ENCODE results near the gene EPHB2.

EPHB2 gene

DNA sequence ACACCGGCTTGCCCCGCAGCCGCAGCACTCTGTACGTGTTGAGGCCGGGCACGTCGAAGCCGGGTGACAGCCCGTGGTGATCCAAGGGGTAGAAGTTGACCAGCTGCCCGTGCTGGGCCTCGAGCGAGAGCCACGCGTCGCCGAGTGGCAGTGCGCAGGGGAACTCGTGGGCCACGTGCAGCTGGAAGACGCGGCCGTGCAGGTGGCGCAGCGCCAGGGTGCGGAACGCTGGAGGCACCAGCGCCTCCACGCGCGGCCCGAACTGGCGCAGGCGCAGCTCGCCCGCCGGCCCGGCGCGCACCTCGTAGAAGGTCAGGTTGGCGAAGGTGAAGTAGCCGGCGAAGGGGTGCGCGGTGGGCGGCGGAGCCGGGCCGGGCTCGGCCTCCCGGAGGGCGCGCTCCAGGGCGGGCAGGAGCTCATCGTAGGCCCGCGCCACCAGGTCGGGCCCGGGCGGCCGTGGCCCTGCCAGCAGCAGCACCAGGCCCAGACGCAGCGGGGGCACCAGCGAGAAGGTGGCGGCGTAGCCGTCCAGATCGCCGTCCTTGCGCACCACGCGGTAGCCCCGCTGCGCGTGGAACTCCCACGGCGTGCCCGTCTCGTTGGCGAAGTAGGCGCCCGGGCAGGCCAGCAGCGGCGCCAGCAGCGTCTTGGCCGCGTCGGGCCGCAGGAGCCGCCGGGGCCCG, 242.6 kb downstream of the EPHB2 start:
- DNase-seq (ENCODE audit: low spot score) = no peak

GRCh38 chr1:22953740-22954141, 243.1 kb downstream of the EPHB2 start:
- no peak for DNase-seq (ENCODE audit: low spot score)

- no peak for DNase-seq (ENCODE audit: low spot score)
These were observed 244.5 kb downstream of the EPHB2 start for GRCh38 chr1:22955146-22955545.

DNA sequence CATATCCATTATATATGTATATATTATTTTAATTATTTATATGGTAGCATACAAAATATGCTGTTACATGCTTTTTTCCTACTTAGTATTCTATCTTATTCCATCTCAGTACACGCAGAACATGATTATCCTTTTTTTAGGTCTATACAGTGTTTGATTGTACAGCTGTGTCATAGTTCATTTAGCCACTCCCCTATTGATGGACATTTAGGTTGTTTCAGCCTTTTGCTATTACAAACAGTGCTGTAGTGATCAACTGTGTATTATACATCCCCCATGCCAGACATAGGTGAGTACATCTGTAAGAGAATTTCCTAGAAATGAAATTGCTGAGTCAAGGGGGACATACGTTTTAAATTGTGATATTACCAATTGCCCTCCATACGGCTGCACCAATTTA, 246.4 kb downstream of the EPHB2 start:
- no peak for DNase-seq (ENCODE audit: low spot score)

GRCh38 chr1:22958556-22958955, 247.9 kb downstream of the EPHB2 start:
- no peak for DNase-seq (ENCODE audit: low spot score)

DNA sequence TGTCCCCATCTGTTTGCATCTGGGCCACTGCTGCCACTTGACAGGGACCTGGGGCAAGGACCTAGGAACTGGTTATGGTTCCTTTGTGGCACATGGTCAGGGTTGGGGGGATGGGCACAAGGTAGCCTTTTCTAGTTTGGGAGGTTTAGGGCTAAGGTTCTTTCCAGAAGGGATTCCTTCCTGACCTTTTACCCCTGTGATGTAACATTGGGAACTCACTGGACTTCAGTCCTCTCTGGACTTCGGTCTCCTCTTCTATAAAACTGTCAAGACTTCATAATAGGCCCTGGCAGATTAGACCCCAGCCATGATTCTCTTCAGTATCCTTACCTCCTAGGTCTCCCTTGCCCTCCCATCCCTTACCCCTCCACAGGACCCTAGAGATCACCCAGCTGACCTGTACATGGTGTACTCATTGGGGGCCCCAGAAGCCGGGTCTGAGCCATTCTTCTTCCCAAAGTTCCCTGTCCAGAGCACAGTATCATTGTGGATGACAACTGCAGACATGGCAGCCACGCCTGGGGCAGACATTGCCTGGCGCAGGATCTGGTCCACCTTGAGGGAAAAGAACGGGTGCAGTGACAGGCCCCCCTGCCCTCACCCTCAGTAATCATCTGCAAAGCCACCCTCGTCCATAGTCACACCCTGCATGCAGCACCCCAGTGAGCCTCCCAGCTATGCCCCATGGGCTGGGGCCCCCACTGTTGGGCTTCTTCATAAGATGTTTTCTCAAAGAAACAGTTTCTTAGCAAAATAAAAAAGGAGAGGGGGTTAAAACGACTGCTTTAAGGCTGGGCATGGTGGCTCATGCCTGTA, 249.1 kb downstream of the EPHB2 start:
- DNase-seq (ENCODE audit: low spot score) = no peak

GRCh38 chr1:22962558-22962957, 251.9 kb downstream of the EPHB2 start:
- no peak for DNase-seq (ENCODE audit: low spot score)

- DNase-seq (ENCODE audit: low spot score) = no peak
These were observed 252.5 kb downstream of the EPHB2 start for GRCh38 chr1:22963044-22963677.

DNA sequence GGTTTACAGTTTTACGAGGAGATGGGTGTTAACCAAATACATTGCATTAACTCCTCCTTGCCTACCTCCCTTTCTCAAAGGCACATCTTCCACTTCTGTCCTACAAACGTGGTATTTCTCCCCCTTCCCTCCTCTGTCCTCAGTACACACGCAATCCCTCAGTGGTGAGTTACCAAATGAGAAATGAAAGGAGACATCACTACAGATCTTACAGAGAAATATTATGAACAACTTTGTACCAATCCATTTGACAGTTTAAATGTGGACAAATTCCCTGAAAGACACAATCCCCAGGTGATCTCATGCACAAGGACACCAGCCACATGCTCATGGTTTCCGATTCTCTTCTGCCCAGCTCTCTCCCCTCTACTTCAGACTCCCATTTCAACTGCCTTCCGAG, 255.7 kb downstream of the EPHB2 start:
- DNase-seq (ENCODE audit: low spot score) = no peak

DNA sequence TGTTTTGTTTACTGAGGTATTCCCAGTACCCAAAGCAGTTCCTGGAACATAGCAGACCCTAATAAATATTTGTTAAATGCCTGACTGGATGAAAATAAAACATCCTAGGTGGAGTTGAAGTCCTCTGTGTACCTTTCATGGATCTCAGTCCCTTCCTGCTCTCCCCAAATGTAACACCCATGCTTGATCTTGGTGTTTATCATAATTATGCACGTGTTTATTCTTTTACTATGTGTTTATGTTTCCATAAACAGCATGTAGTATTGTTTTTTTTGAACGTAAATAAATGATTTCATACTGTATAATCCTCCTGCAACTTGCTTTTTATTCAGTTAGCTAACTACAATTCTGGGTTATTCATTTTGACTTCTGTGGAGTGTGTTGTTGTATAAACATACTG, 257.2 kb downstream of the EPHB2 start:
- no peak for DNase-seq (ENCODE audit: low spot score)

GRCh38 chr1:22969304-22969709, 258.7 kb downstream of the EPHB2 start:
- no peak for DNase-seq (ENCODE audit: low spot score)

DNA sequence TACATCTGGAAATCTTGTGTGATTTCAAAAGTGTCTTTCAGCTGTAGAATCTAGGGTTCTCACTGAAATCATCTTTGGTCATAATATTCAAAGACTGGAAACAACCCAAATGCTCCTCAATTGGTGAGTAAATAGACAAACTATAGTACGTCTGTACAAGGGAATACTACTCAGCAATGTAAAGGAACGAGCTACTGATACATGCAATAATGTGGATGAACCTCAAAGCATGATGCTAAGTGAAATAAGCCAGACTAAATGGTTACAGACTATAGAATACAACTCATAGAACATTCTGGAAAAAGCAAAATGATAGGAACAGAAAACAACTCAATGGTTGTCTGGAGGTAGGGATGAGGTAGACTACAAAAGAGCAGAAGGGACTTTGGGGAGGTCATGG, 259.5 kb downstream of the EPHB2 start:
- DNase-seq (ENCODE audit: low spot score) = no peak
